ENCODE data around the gene CYP2U1.

CYP2U1 gene

GRCh38 chr4:107930821-107931774, at the start of gene CYP2U1:
Gene CYP2U1, plus strand, starts transcription at chr4:107931549. Its CDS starts 95 bp downstream, at chr4:107931644.
- Histone ChIP-seq H3F3A (ENCODE audit: insufficient read depth, low read length) (peaks cover 8% of the 10 kb centered on the region), H3K4me1 (ENCODE audit: low read length) (peaks cover 11% of the 10 kb centered on the region; the same call in 1 of the 2 replicates), H4K20me1 (ENCODE audit: insufficient read depth, low read length) (no peaks in the 10 kb centered on the region), H3K9me3 (replicated peaks; ENCODE audit: insufficient read depth, low read length) (no peaks in the 10 kb centered on the region), H3K4me2 (ENCODE audit: low read depth, low read length) (peak within 1 kb of the TSS; percentile 97), H3K4me3 (ENCODE audit: low read length) (peak within 1 kb of the TSS; percentile 81), H3K36me3 (replicated peaks; ENCODE audit: insufficient read depth, low read length) (no peaks in the 10 kb centered on the region), H3K9ac (ENCODE audit: low read length) (peak within 1 kb of the TSS; percentile 69), H3K27ac (ENCODE audit: low read length) (peak within 1 kb of the TSS; percentile 50), H3K79me2 (ENCODE audit: low read length) (peaks cover 13% of the 10 kb centered on the region), H2AFZ (ENCODE audit: low read length) (peak within 1 kb of the TSS; percentile 93), H3K9me2 (replicated peaks; ENCODE audit: insufficient read depth, low read length) (no peaks in the 10 kb centered on the region), H3K27me3 (replicated peaks; ENCODE audit: insufficient read depth, low read length) (no peaks in the 10 kb centered on the region)
- TF ChIP-seq EZH2 (optimal IDR thresholded peaks at IDR 0.05; ENCODE audit: low read depth, low read length) (no peak), CTCF (IDR thresholded peaks at IDR 0.05; ENCODE audit: low read length) (no peak), EZH2phosphoT487 (IDR thresholded peaks at IDR 0.05; ENCODE audit: low read length) (no peak)
- DNase-seq = peak; percentile 87

GRCh38 chr4:107885865-107886264, 45.5 kb upstream of the CYP2U1 start:
- Histone ChIP-seq H3K27me3 (replicated peaks; ENCODE audit: insufficient read depth, low read length) (no peaks in the 10 kb centered on the region), H4K20me1 (ENCODE audit: insufficient read depth, low read length) (no peaks in the 10 kb centered on the region), H3K4me2 (ENCODE audit: low read depth, low read length) (no peak overlapping the region), H3K36me3 (replicated peaks; ENCODE audit: insufficient read depth, low read length) (no peaks in the 10 kb centered on the region), H3K9me3 (replicated peaks; ENCODE audit: insufficient read depth, low read length) (no peaks in the 10 kb centered on the region), H2AFZ (ENCODE audit: low read length) (no peak overlapping the region), H3K9ac (ENCODE audit: low read length) (no peak overlapping the region), H3K4me3 (ENCODE audit: low read length) (no peak overlapping the region), H3K27ac (ENCODE audit: low read length) (no peak overlapping the region), H3F3A (ENCODE audit: insufficient read depth, low read length) (no peaks in the 10 kb centered on the region), H3K4me1 (ENCODE audit: low read length) (no peaks in the 10 kb centered on the region), H3K9me2 (replicated peaks; ENCODE audit: insufficient read depth, low read length) (no peaks in the 10 kb centered on the region), H3K79me2 (ENCODE audit: low read length) (no peaks in the 10 kb centered on the region)
- no peak for TF ChIP-seq EZH2phosphoT487 (IDR thresholded peaks at IDR 0.05; ENCODE audit: low read length)
- TF ChIP-seq CTCF (IDR thresholded peaks at IDR 0.05; ENCODE audit: low read length) = no peak
- no peak for TF ChIP-seq EZH2 (optimal IDR thresholded peaks at IDR 0.05; ENCODE audit: low read depth, low read length)
- DNase-seq = no peak

- H3K79me2 ChIP-seq (ENCODE audit: low read length) = no peaks in the 10 kb centered on the region
- no peaks in the 10 kb centered on the region for H3F3A ChIP-seq (ENCODE audit: insufficient read depth, low read length)
- H3K9me3 ChIP-seq (replicated peaks; ENCODE audit: insufficient read depth, low read length) = no peaks in the 10 kb centered on the region
- H3K9me2 ChIP-seq (replicated peaks; ENCODE audit: insufficient read depth, low read length) = no peaks in the 10 kb centered on the region
- no peaks in the 10 kb centered on the region for H3K4me1 ChIP-seq (ENCODE audit: low read length)
- no peak overlapping the region for H3K4me2 ChIP-seq (ENCODE audit: low read depth, low read length)
- H4K20me1 ChIP-seq (ENCODE audit: insufficient read depth, low read length) = no peaks in the 10 kb centered on the region
- TF ChIP-seq CTCF (IDR thresholded peaks at IDR 0.05; ENCODE audit: low read length) (no peak), EZH2 (optimal IDR thresholded peaks at IDR 0.05; ENCODE audit: low read depth, low read length) (no peak), EZH2phosphoT487 (IDR thresholded peaks at IDR 0.05; ENCODE audit: low read length) (no peak)
- no peak overlapping the region for H3K27ac ChIP-seq (ENCODE audit: low read length)
- H3K4me3 ChIP-seq (ENCODE audit: low read length) = no peak overlapping the region
- no peak overlapping the region for H2AFZ ChIP-seq (ENCODE audit: low read length)
- H3K27me3 ChIP-seq (replicated peaks; ENCODE audit: insufficient read depth, low read length) = no peaks in the 10 kb centered on the region
- H3K36me3 ChIP-seq (replicated peaks; ENCODE audit: insufficient read depth, low read length) = no peaks in the 10 kb centered on the region
- no peak overlapping the region for H3K9ac ChIP-seq (ENCODE audit: low read length)
- DNase-seq = no peak
These were observed 43.1 kb upstream of the CYP2U1 start for GRCh38 chr4:107888237-107888636.

Data from MM.1S (cell line).